Endothelial cell of umbilical vein (primary cell): Measurements from ENCODE around the gene RYR3. TPM values are rescaled to one million over a fixed set of nuclear protein-coding genes. Genes with fewer than 3 reads are reported as not detected.

Experiments
- BruUV-seq: library from RNA; stranded (reverse); fragments of 400-500 nt; replicated peaks from 2 replicates; lab custom pipeline; 2021; lab: Mats Ljungman, UMichigan
- CTCF ChIA-PET: fragments of 300-600, 350-600 bp; sonication (Branson Sonifier 250); formaldehyde crosslinking; loops from one replicate; lab custom pipeline; 2021; ENCODE audit warnings: antibody characterized with exemption, inconsistent platforms; lab: Charles Lee
- POLR2A ChIA-PET: fragments of 300-600, 350-600 bp; sonication (Branson Sonifier 250); formaldehyde crosslinking; loops from one replicate; lab custom pipeline; 2021; ENCODE audit warnings: antibody characterized with exemption, inconsistent platforms; lab: Charles Lee
- DNase-seq: peaks from one replicate; pipeline ENCODE4 v3.0.0-alpha.2; 2011; ENCODE audit warnings: low read depth, low spot score
- FAIRE-seq: peaks from 2 replicates; lab custom pipeline; 2011; peaks lifted over from hg19 to GRCh38; lab: Jason Lieb, UNC
- H2AFZ ChIP-seq: 2 replicates; pipeline ENCODE4 v1.6.0; 2012; ENCODE audit warnings: low read depth, low read length, control low read depth, inconsistent platforms
- H3K27ac ChIP-seq: 2 replicates; pipeline ENCODE4 v1.5.1; 2011; ENCODE audit warnings: low read depth, mild to moderate bottlenecking, control low read depth, low read length, moderate library complexity; ENCODE audit not compliant: insufficient read depth
- H3K27me3 ChIP-seq, 2 experiments: 2 replicates each; pipeline versions ENCODE4 v1.6.0 to v1.6.1; 2011; ENCODE audit warnings: low read length in 2 of 2, mixed read lengths in 1 of 2; ENCODE audit not compliant: control insufficient read depth in 2 of 2, insufficient read depth in 2 of 2
- H3K36me3 ChIP-seq, 2 experiments: 2 replicates in 1 of 2; 3 replicates in 1 of 2; pipeline ENCODE4 v1.5.1; 2011; ENCODE audit warnings: low read length in 2 of 2, mild to moderate bottlenecking in 1 of 2, moderate library complexity in 1 of 2; ENCODE audit not compliant: control insufficient read depth in 2 of 2, insufficient read depth in 2 of 2; ENCODE audit errors: extremely low read depth in 1 of 2
- H3K4me1 ChIP-seq: 3 replicates; pipeline ENCODE4 v1.5.1; 2011; ENCODE audit warnings: mild to moderate bottlenecking, low read length; ENCODE audit not compliant: control insufficient read depth, insufficient read depth; ENCODE audit errors: extremely low read depth
- H3K4me2 ChIP-seq: 2 replicates; pipeline ENCODE4 v1.6.1; 2011; ENCODE audit warnings: low read length, control low read depth, mixed read lengths; ENCODE audit not compliant: insufficient read depth
- H3K4me3 ChIP-seq, 3 experiments: fragments of 200-600 bp in 1 of 3; sonication (generic), shearing (Covaris generic) in 1 of 3; replicated peaks in 1 of 3; 2 replicates each; pipeline ENCODE4 v1.5.1; 2011 to 2016; ENCODE audit warnings: control low read depth in 3 of 3, low read length in 3 of 3, mild to moderate bottlenecking in 2 of 3, inconsistent platforms in 1 of 3, low read depth in 1 of 3, moderate library complexity in 1 of 3; ENCODE audit not compliant: insufficient read depth in 1 of 3
- H3K79me2 ChIP-seq: 2 replicates; pipeline ENCODE4 v1.6.0; 2012; ENCODE audit warnings: low read length, inconsistent platforms; ENCODE audit not compliant: control insufficient read depth, insufficient read depth
- H3K9ac ChIP-seq: replicated peaks from 2 replicates; pipeline ENCODE3; 2011; ENCODE audit warnings: low read length, control low read depth; ENCODE audit not compliant: insufficient read depth; ENCODE audit errors: extremely low read depth
- H3K9me1 ChIP-seq: replicated peaks from 3 replicates; pipeline ENCODE4 v1.6.0; 2011; ENCODE audit warnings: mild to moderate bottlenecking, low read length; ENCODE audit not compliant: control insufficient read depth, insufficient read depth; ENCODE audit errors: extremely low read depth
- H3K9me3 ChIP-seq: replicated peaks from 2 replicates; pipeline ENCODE4 v1.5.1; 2012; ENCODE audit warnings: low read length, inconsistent platforms; ENCODE audit not compliant: control insufficient read depth, insufficient read depth
- H4K20me1 ChIP-seq: replicated peaks from 2 replicates; pipeline ENCODE3; 2011; ENCODE audit warnings: mild to moderate bottlenecking, low read length; ENCODE audit not compliant: control insufficient read depth, insufficient read depth; ENCODE audit errors: extremely low read depth
- EZH2 ChIP-seq: IDR thresholded peaks from 2 replicates; pipeline ENCODE4 v1.6.1; 2012; ENCODE audit warnings: borderline replicate concordance, low read depth, mild to moderate bottlenecking, moderate library complexity, low read length, inconsistent platforms; ENCODE audit not compliant: severe bottlenecking
- FOS ChIP-seq: IDR thresholded peaks from 2 replicates; pipeline ENCODE4 v1.6.1; 2011; ENCODE audit warnings: mild to moderate bottlenecking, low read length, moderate library complexity, borderline replicate concordance; ENCODE audit not compliant: insufficient read depth
- GATA2 ChIP-seq: IDR thresholded peaks from 2 replicates; pipeline ENCODE4 v1.7.0; 2011; ENCODE audit warnings: low read depth, mild to moderate bottlenecking, moderate library complexity, mixed read lengths, low read length; ENCODE audit not compliant: insufficient read length, insufficient read depth
- JUN ChIP-seq: IDR thresholded peaks from 2 replicates; pipeline ENCODE4 v1.6.1; 2011; ENCODE audit warnings: borderline replicate concordance, low read depth; ENCODE audit not compliant: insufficient read length, insufficient read depth
- MAX ChIP-seq: IDR thresholded peaks from 2 replicates; pipeline ENCODE4 v1.6.1; 2011; ENCODE audit not compliant: insufficient read depth, insufficient read length
- MYC ChIP-seq: IDR thresholded peaks from one replicate; pipeline ENCODE4 v1.6.1; 2011; ENCODE audit warnings: mild to moderate bottlenecking, low read depth, low read length
- POLR2A ChIP-seq: IDR thresholded peaks from 2 replicates; pipeline ENCODE4 v1.6.1; 2012; ENCODE audit warnings: low read depth, mild to moderate bottlenecking, control low read depth, low read length
- POLR2AphosphoS5 ChIP-seq: IDR thresholded peaks from 2 replicates; pipeline ENCODE4 v1.6.1; 2012; ENCODE audit warnings: low read depth, mild to moderate bottlenecking, control low read depth, low read length, moderate library complexity; ENCODE audit not compliant: insufficient read depth
- dilution Hi-C: fragments of 300-500 bp; cut with MboI; formaldehyde crosslinking; loops from one replicate; pipeline ENCODE4 v1.15.0; 2019; ENCODE audit warnings: low sequenced_read_pairs; ENCODE audit not compliant: extremely low pct_ligation_motif_present
- intact Hi-C: fragments of 100-400 bp; cut with micrococcal nuclease; formaldehyde crosslinking; loops from one replicate; pipeline ENCODE4 v1.10.0; 2022
- polyA plus RNA-seq, 4 experiments: library from polyadenylated mRNA; depleted of rRNA in 3 of 4; stranded (reverse) in 3 of 4; unstranded in 1 of 4; fragments of >200 nt; gene quantifications; 2 replicates each; pipeline versions ENCODE4 v1.2.1 to v1.2.3, GENCODE V29; 2011 to 2012; ENCODE audit warnings: missing spikeins in 1 of 4
- total RNA-seq: library from RNA; stranded (reverse); gene quantifications from 2 replicates; pipeline ENCODE4 v1.2.3, GENCODE V29; 2021
- TF ChIP-seq, protein P1 (sequence below), 2 donors: IDR thresholded peaks; 1 replicate in 1 of 2; 2 replicates in 1 of 2; pipeline ENCODE4 v1.5.1; 2011; ENCODE audit warnings: low read length in 2 of 2, mild to moderate bottlenecking in 2 of 2, moderate library complexity in 2 of 2, control low read depth in 1 of 2, inconsistent platforms in 1 of 2, low read depth in 1 of 2; ENCODE audit not compliant: insufficient read depth in 1 of 2; ENCODE audit errors: extremely low read depth in 1 of 2

Gene RYR3
- total and polyA plus RNA-seq, 2 donors (not counting 3 experiments of a cell fraction or from before 2014, with no cell fraction given), result not detected

DNA sequence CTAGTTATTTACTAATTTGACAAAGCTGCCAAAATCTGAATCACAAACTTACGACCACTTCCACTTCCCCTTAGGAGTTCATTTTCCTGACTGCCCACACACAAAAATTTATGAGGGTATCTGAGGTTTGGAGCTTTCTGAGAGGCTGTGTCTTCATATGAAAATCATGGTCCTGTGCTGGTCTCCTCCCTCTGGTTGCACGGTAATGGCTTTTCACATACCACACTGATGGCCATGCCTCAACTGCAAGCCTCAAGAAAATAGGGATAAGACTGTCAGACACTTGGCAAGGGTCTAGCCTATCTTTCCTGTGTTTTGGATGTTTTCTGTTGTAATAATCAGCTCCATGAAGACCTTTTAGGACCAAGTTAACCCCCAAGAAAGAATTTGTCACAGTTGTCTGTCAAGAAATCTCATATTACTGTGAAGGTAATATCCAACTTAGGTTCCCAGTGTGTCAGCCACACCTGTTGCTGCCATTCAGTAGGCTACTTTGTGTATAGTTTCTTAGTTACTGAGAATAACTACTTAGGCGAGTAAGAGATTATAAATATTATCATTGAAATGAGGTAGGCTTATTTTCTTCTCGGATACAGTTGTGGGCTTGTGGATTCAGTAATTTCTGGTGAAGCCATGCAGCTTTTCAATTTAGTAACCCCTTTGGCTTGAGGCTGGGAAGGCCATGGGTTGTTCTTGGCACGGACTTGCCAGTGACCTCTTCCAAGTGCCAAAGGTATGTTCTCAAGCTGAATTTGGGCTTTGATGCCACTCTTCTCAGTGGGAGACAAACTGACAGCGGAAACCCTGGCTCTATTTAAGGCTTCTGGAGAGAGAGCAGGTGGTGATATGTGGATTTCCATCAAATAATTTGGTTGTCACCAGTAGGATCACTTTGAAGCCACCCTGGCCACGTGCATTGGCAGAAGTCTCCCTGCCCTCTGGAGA lies 101.1 kb downstream of the RYR3 start:
- TF ChIP-seq MYC (no peak), POLR2A (no peak), MAX (no peak), FOS (no peak), POLR2AphosphoS5 (no peak), JUN (no peak), GATA2 (no peak), EZH2 (no peak)
- TF ChIP-seq, protein P1, sequence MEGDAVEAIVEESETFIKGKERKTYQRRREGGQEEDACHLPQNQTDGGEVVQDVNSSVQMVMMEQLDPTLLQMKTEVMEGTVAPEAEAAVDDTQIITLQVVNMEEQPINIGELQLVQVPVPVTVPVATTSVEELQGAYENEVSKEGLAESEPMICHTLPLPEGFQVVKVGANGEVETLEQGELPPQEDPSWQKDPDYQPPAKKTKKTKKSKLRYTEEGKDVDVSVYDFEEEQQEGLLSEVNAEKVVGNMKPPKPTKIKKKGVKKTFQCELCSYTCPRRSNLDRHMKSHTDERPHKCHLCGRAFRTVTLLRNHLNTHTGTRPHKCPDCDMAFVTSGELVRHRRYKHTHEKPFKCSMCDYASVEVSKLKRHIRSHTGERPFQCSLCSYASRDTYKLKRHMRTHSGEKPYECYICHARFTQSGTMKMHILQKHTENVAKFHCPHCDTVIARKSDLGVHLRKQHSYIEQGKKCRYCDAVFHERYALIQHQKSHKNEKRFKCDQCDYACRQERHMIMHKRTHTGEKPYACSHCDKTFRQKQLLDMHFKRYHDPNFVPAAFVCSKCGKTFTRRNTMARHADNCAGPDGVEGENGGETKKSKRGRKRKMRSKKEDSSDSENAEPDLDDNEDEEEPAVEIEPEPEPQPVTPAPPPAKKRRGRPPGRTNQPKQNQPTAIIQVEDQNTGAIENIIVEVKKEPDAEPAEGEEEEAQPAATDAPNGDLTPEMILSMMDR (IDR thresholded peaks at IDR 0.05; ENCODE audit: extremely low read depth in 1 of 2, insufficient read depth in 1 of 2, low read depth in 1 of 2, low read length in 2 of 2), result no peak
- no peaks in the 10 kb centered on the region for H3K9me3 ChIP-seq
- dilution Hi-C loops, result no loop called here
- H3K79me2 ChIP-seq, result no peaks in the 10 kb centered on the region
- no peaks in the 10 kb centered on the region for H3K36me3 ChIP-seq
- no peak for FAIRE-seq
- H2AFZ ChIP-seq, result no peak overlapping the region
- no peaks in the 10 kb centered on the region for H3K9me1 ChIP-seq
- no peak overlapping the region for H3K4me2 ChIP-seq
- H3K4me3 ChIP-seq, result no peak overlapping the region
- POLR2A ChIA-PET, result no interaction called here
- H3K27ac ChIP-seq, result no peak overlapping the region
- H3K9ac ChIP-seq, result no peak overlapping the region
- H4K20me1 ChIP-seq, result no peaks in the 10 kb centered on the region
- BruUV-seq, result no TSS peak
- intact Hi-C loops, result no loop called here
- H3K27me3 ChIP-seq, result no peaks in the 10 kb centered on the region
- H3K4me1 ChIP-seq, result no peaks in the 10 kb centered on the region
- no peak for DNase-seq
- CTCF ChIA-PET, result no interaction called here
